H54 (cell line): ENCODE measurements around the gene MCAM.
A peak's percentile ranks its signal among the peaks of the same experiment; 100 is the strongest.

Experiments
- DNase-seq: peaks from one replicate; pipeline ENCODE4 v3.0.0; 2011; ENCODE audit warnings: low spot score, mixed read lengths; ENCODE audit not compliant: insufficient read length
- FAIRE-seq: peaks from 3 replicates; lab custom pipeline; 2011; peaks lifted over from hg19 to GRCh38; lab: Jason Lieb, UNC
- POLR2A ChIP-seq: IDR thresholded peaks from 2 replicates; pipeline ENCODE4 v1.6.1; 2011; ENCODE audit warnings: low read depth, mild to moderate bottlenecking, low read length

Gene MCAM

DNA sequence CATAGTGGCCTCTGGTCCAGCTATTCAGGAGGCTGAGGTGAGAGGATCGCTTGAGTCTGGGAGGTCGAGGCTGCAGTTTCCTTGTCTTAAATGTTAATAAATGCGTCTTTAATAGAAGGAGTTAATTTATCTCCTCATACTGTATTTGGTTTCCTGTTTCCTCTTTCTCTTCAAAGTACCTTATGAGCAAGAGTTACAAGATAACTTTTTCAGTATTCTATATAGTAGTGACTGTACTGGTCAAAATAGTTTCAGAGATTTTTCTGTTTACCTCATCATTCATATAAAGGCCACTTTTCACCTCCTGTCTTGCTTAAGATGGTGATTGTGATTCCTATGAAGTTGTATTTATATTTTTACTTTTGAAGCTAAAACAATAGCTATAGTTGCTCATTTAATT is 50.9 kb downstream of the MCAM start:
- no peak for TF ChIP-seq POLR2A
- DNase-seq (no peak), FAIRE-seq (no peak)

DNA sequence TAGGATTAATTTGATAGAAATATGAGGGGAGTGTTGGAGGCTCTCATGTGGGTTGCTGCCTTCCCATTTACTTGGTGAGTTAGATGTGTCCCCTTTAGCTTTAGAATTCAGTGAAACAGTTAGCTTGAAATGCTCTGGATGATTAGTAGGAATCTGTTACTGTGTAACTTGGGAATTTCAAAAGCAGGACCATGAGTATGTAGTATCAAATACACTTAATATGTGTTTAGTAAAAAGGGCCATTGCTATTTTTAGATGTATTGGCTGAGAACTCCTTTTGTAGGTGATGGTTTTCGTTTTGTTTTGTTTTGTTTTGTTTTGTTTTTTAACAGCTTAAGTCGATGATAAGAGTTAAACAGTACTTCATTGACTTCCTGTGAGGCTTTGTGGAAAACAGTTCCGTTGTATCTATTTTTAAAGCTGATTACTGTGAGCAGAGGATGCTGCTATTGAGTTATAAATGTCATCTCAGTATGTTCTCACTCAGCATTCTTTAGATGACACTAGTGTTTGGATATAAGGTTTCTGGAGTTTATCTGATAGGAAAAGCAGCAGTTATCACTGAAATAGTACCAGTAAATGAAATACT is 53.5 kb downstream of the MCAM start:
- peak; percentile 23 for FAIRE-seq
- TF ChIP-seq POLR2A = no peak
- no peak for DNase-seq

DNA sequence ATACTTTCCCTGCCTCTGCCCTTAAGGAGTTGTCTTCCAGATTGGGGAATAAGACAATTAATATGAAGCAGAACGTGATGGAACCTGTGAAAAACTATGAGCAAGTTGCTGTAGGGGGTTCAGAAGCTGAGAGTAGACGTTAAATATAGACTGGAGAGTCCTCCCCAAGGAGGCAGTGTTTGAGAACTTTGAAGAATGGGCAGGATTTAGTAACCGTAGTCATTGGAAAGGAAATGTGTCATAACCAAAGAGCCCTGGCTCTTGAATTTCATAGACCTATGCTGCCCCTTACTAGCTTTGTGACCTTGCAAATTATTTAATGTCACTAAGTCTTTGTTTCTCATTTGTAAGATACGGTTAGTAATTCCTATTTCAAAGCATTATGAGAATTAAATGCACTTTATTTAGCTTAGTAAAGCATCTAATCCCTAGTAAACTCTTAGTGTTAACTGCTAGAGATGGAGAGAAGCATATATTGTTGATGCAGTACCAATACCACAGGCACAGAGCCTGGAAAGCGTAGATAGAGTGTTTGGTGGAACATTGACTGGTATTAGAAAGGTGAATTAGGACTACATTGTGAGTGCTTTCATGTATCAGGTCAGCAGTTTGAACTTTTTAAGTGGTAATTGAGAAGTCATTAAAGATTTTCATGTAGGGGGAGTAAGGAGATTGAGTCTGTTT is 54.1 kb downstream of the MCAM start:
- DNase-seq (peak; percentile 20), FAIRE-seq (peak; percentile 80)
- TF ChIP-seq POLR2A = no peak

DNA sequence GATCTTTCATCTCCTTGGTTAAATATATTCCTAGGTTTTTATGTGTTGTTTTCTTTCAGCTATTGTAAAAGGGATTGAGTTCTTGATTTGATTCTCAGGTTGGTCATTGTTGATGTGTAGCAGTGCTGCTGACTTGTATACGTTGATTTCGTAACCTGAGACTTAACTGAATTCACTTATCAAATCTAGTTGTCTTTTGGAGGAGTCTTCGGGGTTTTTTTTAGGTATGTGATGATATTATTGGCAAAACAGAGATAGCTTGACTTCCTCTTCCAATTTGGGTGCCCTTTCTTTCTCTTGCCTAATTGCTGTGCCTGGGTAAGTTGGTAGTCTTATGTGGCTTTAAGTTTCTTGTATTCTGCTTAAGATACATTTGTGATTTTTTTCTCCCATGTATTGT is 57.9 kb downstream of the MCAM start:
- no peak for TF ChIP-seq POLR2A
- DNase-seq (no peak), FAIRE-seq (no peak)
